HEK293 (cell line): Measurements from ENCODE around the gene TCHHL1.

Experiments
- BCL11A ChIP-seq: fragments of 450-650 bp; formaldehyde crosslinking; IDR thresholded peaks from 2 replicates; pipeline ENCODE4 v1.5.1; 2016; ENCODE audit warnings: low read depth, missing biosample characterization, missing genetic modification characterization
- PRDM1 ChIP-seq: fragments of 450-650 bp; formaldehyde crosslinking; IDR thresholded peaks from 2 replicates; pipeline ENCODE4; 2016; ENCODE audit warnings: missing biosample characterization, missing genetic modification characterization
- ZNF311 ChIP-seq: fragments of 450-650 bp; formaldehyde crosslinking; IDR thresholded peaks from 2 replicates; pipeline ENCODE4 v1.5.1; 2017; ENCODE audit warnings: missing biosample characterization, missing genetic modification characterization, borderline replicate concordance
- ZNF561 ChIP-seq: fragments of 450-650 bp; IDR thresholded peaks from 2 replicates; pipeline ENCODE4 v1.5.1; 2018; ENCODE audit warnings: missing biosample characterization, missing genetic modification characterization, borderline replicate concordance
- ZNF701 ChIP-seq: fragments of 450-650 bp; formaldehyde crosslinking; IDR thresholded peaks from 2 replicates; pipeline ENCODE4 v1.5.1; 2016; ENCODE audit warnings: missing biosample characterization, missing genetic modification characterization
- ZSCAN23 ChIP-seq: fragments of 450-650 bp; formaldehyde crosslinking; IDR thresholded peaks from 2 replicates; pipeline ENCODE4 v1.5.1; 2016; ENCODE audit warnings: missing biosample characterization, missing genetic modification characterization
- TF ChIP-seq, protein P1 (sequence below): fragments of 450-650 bp; formaldehyde crosslinking; IDR thresholded peaks from 2 replicates; pipeline ENCODE4 v1.5.1; 2016; ENCODE audit warnings: missing biosample characterization, missing genetic modification characterization

- TF ChIP-seq ZNF561 (no peak), PRDM1 (tag by site-specific recombination) (no peak), ZNF701 (tag by site-specific recombination) (no peak), ZNF311 (tag by site-specific recombination) (no peak), ZSCAN23 (peak; percentile 84), BCL11A (tag by site-specific recombination) (no peak)
- TF ChIP-seq, protein P1, sequence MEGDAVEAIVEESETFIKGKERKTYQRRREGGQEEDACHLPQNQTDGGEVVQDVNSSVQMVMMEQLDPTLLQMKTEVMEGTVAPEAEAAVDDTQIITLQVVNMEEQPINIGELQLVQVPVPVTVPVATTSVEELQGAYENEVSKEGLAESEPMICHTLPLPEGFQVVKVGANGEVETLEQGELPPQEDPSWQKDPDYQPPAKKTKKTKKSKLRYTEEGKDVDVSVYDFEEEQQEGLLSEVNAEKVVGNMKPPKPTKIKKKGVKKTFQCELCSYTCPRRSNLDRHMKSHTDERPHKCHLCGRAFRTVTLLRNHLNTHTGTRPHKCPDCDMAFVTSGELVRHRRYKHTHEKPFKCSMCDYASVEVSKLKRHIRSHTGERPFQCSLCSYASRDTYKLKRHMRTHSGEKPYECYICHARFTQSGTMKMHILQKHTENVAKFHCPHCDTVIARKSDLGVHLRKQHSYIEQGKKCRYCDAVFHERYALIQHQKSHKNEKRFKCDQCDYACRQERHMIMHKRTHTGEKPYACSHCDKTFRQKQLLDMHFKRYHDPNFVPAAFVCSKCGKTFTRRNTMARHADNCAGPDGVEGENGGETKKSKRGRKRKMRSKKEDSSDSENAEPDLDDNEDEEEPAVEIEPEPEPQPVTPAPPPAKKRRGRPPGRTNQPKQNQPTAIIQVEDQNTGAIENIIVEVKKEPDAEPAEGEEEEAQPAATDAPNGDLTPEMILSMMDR (tag by site-specific recombination) = no peak
Observed at GRCh38 chr1:152111515-152111968, 22.7 kb upstream of the TCHHL1 start.
